GM12878 (cell line): ENCODE results near the gene FXYD7. TPM values are rescaled to one million over a fixed set of nuclear protein-coding genes. Genes with fewer than 3 reads are reported as not detected.

Source experiments
- ATAC-seq: fragments of 200-7000 bp; cut with Tn5 transposase; 3 replicates; pipeline ENCODE4 v1.9.1; 2020; ENCODE audit warnings: mild to moderate bottlenecking, moderate library complexity
- BruUV-seq: library from RNA; stranded (reverse); fragments of 400-500 nt; replicated peaks from 2 replicates; lab custom pipeline; 2021; lab: Mats Ljungman, UMichigan
- CTCF ChIA-PET: fragments of 300-600 bp; sonication (Branson Sonifier 250); formaldehyde crosslinking; extraction: SDS; loops from one replicate; lab custom pipeline; 2021; ENCODE audit warnings: inconsistent platforms; lab: Yijun Ruan, JAX
- POLR2A ChIA-PET: fragments of 350-600 bp; formaldehyde crosslinking; extraction: SDS; loops from one replicate; lab custom pipeline; 2021; ENCODE audit warnings: inconsistent platforms; lab: Charles Lee
- RAD21 ChIA-PET: fragments of 300-600 bp; sonication (Branson Sonifier 250); formaldehyde crosslinking; loops from one replicate; lab custom pipeline; 2023; ENCODE audit warnings: antibody characterized with exemption; ENCODE audit not compliant: unreplicated experiment; lab: Charles Lee
- SMC1A ChIA-PET: fragments of 300-600 bp; sonication (Branson Sonifier 250); formaldehyde crosslinking; loops from one replicate; lab custom pipeline; 2023; ENCODE audit not compliant: unreplicated experiment, uncharacterized antibody; lab: Charles Lee
- DNase-seq: peaks from one replicate; pipeline ENCODE4 v3.0.0-alpha.2; 2011; ENCODE audit warnings: low read depth, low spot score
- FAIRE-seq: peaks from 3 replicates; lab custom pipeline; 2011; peaks lifted over from hg19 to GRCh38; lab: Jason Lieb, UNC
- H2AFZ ChIP-seq: 2 replicates; pipeline ENCODE4 v1.6.0; 2011; ENCODE audit warnings: low read depth, low read length, control low read depth; ENCODE audit not compliant: control insufficient read depth
- H3K27ac ChIP-seq: 2 replicates; pipeline ENCODE4 v1.5.1; 2011; ENCODE audit warnings: control low read depth; ENCODE audit not compliant: control insufficient read depth, insufficient read depth
- H3K27me3 ChIP-seq, 2 experiments: replicated peaks in 1 of 2; 2 replicates each; pipeline versions ENCODE4 v1.6.0 to v1.6.1; 2011; ENCODE audit warnings: low read length in 1 of 2; ENCODE audit not compliant: control insufficient read depth in 2 of 2, insufficient read depth in 2 of 2
- H3K36me3 ChIP-seq, 2 experiments: 2 replicates each; pipeline ENCODE4 v1.5.1; 2011; ENCODE audit warnings: low read length in 1 of 2; ENCODE audit not compliant: control insufficient read depth in 2 of 2, insufficient read depth in 2 of 2
- H3K4me1 ChIP-seq: 2 replicates; pipeline ENCODE4 v1.6.1; 2011; ENCODE audit warnings: mild to moderate bottlenecking, low read length, moderate library complexity, mixed read lengths; ENCODE audit not compliant: control insufficient read depth, insufficient read depth
- H3K4me2 ChIP-seq: 2 replicates; pipeline ENCODE4 v1.6.0; 2011; ENCODE audit warnings: control low read depth; ENCODE audit not compliant: control insufficient read depth, insufficient read depth
- H3K4me3 ChIP-seq: fragments of 200-600 bp; sonication (generic); 2 replicates; pipeline ENCODE4 v1.5.1; 2016
- H3K79me2 ChIP-seq: 2 replicates; pipeline ENCODE4 v1.6.0; 2011; ENCODE audit warnings: low read length; ENCODE audit not compliant: control insufficient read depth, insufficient read depth
- H3K9ac ChIP-seq: 2 replicates; pipeline ENCODE4 v1.8.0; 2011; ENCODE audit warnings: low read length, control low read depth, mixed read lengths; ENCODE audit not compliant: control insufficient read depth, insufficient read depth
- H3K9me3 ChIP-seq: replicated peaks from 3 replicates; pipeline ENCODE4 v1.5.1; 2011; ENCODE audit warnings: mild to moderate bottlenecking, low read length; ENCODE audit not compliant: control insufficient read depth, insufficient read depth
- H4K20me1 ChIP-seq: 2 replicates; pipeline ENCODE4 v1.6.0; 2011; ENCODE audit not compliant: control insufficient read depth, insufficient read depth
- BHLHE40 ChIP-seq, 2 experiments: fragments of 450-650 bp in 1 of 2; IDR thresholded peaks; 2 replicates each; pipeline ENCODE4 v1.6.1; 2011 to 2017; ENCODE audit warnings: low read depth in 2 of 2, borderline replicate concordance in 1 of 2, improper control_type of control experiment in 1 of 2, low read length in 1 of 2, mild to moderate bottlenecking in 1 of 2
- BRCA1 ChIP-seq: IDR thresholded peaks from 2 replicates; pipeline ENCODE4 v1.6.1; 2011; ENCODE audit warnings: low read depth, low read length, improper control_type of control experiment
- CHD1 ChIP-seq: IDR thresholded peaks from 2 replicates; pipeline ENCODE4 v1.6.1; 2012; ENCODE audit warnings: low read depth, low read length, improper control_type of control experiment
- CREM ChIP-seq: IDR thresholded peaks from 2 replicates; pipeline ENCODE4 v1.6.1; 2014; ENCODE audit warnings: antibody characterized with exemption, low read depth
- HCFC1 ChIP-seq: fragments of 150-350 bp; IDR thresholded peaks from 2 replicates; pipeline ENCODE4 v1.6.1; 2014; ENCODE audit warnings: low read length
- RCOR1 ChIP-seq: conservative IDR thresholded peaks from 2 replicates; pipeline ENCODE4 v1.6.1; 2012; ENCODE audit warnings: low read depth, low read length, improper control_type of control experiment
- SMARCA5 ChIP-seq: fragments of 450-650 bp; IDR thresholded peaks from 2 replicates; pipeline ENCODE4 v1.6.1; 2017; ENCODE audit warnings: mild to moderate bottlenecking
- YY1 ChIP-seq: IDR thresholded peaks from 2 replicates; pipeline ENCODE4 v1.6.1; 2011; ENCODE audit warnings: low read depth, mild to moderate bottlenecking, low read length
- ZNF207 ChIP-seq: fragments of 450-650 bp; IDR thresholded peaks from 2 replicates; pipeline ENCODE4 v1.6.1; 2014; ENCODE audit warnings: antibody characterized with exemption, mild to moderate bottlenecking, borderline replicate concordance
- ZNF622 ChIP-seq: fragments of 450-650 bp; IDR thresholded peaks from 2 replicates; pipeline ENCODE4 v1.6.1; 2017; ENCODE audit warnings: mild to moderate bottlenecking, inconsistent platforms
- WGBS: methylation state at CpG from one replicate; pipeline ENCODE4 v1.1.6; 2016; ENCODE audit warnings: low lambda C conversion rate; ENCODE audit not compliant: insufficient replicate concordance, insufficient coverage; ENCODE audit errors: missing lambda C conversion rate; 5-methylcytosine and 5-hydroxymethylcytosine counted together
- in situ Hi-C: fragments of 300-500 bp; cut with MboI; formaldehyde crosslinking; loops from 9 replicates; pipeline ENCODE4 v1.14.3; 2018; ENCODE audit warnings: mixed read lengths
- intact Hi-C: fragments of 100-400 bp; cut with micrococcal nuclease; formaldehyde crosslinking; loops from one replicate; pipeline ENCODE4 v1.14.2; 2022; ENCODE audit not compliant: unreplicated experiment
- polyA plus RNA-seq, 11 experiments: library from polyadenylated mRNA; depleted of rRNA in 4 of 11; unstranded in 6 of 11; stranded (reverse) in 5 of 11; fragments of >200 nt; fragmentation: Nextera tagmentation in 4 of 11; fragmentation: Illumina TruSeq in 1 of 11; extraction: Ambion mirVana in 4 of 11; extraction: Trizol in 1 of 11; gene quantifications; 1 replicate in 1 of 11; 2 replicates in 10 of 11; pipeline versions ENCODE4 v1.2.1 to v1.2.3, GENCODE V29; 2011 to 2016; ENCODE audit warnings: inconsistent platforms in 2 of 11, missing spikeins in 2 of 11, low read depth in 1 of 11
- total RNA-seq, 4 experiments: library from RNA; depleted of rRNA in 3 of 4; stranded (reverse); fragments of >200 nt in 3 of 4; fragmentation: Illumina TruSeq in 1 of 4; extraction: Trizol in 1 of 4; gene quantifications; 2 replicates each; pipeline versions ENCODE4 v1.2.1 to v1.2.3, GENCODE V29; 2013 to 2021
- TF ChIP-seq, protein P1 (sequence below): fragments of 450-650 bp; IDR thresholded peaks from 2 replicates; pipeline ENCODE4 v1.6.1; 2014; ENCODE audit warnings: mild to moderate bottlenecking
- TF ChIP-seq, protein P2 (sequence below): fragments of 450-650 bp; formaldehyde crosslinking; IDR thresholded peaks from 2 replicates; pipeline ENCODE4 v1.4.0; 2022; ENCODE audit warnings: mild to moderate bottlenecking, moderate library complexity

Gene FXYD7
- total and polyA plus RNA-seq, 10 of the 15 experiments (the other 5 are each of a cell fraction or from before 2014, with no cell fraction given): 0.07 to 0.28 (median 0.12) TPM; not detected in 7

DNA sequence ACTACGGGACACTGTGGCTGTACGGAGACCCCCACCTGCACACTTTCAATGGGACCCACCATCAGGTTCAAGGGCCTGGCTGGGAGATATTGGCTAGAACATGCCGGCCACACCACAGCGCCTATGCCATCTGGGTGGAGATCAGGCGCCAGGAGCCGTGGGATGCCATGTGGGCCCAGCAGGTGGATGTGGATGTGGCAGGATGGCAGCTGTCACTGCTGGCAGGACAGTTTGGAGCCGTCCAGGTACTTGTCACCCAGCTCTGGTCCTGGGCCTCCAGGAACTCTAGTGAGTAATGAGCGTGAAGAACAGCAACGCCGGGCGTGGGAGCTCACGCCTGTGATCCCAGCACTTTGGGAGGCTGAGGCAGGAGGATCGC is 43.2 kb upstream of the FXYD7 start:
- H3K9ac ChIP-seq: no peak overlapping the region
- ATAC-seq: no peak
- H3K4me2 ChIP-seq: no peak overlapping the region
- ChIA-PET CTCF (interaction anchor here (1.4 kb wide), 1 partner anchor 56 kb away, joined by 3 read pairs; no protein-coding TSS in a partner anchor), SMC1A (interaction anchor here (1.6 kb wide), 1 partner anchor 41 kb away, joined by 3 read pairs; no protein-coding TSS in a partner anchor), RAD21 (no interaction called here)
- H4K20me1 ChIP-seq: no peaks in the 10 kb centered on the region
- no peak for FAIRE-seq
- BruUV-seq: no TSS peak
- H3K27me3 ChIP-seq: no peaks in the 10 kb centered on the region; a peak in 1 of 4 replicates
- no peak for DNase-seq
- no peak for TF ChIP-seq HCFC1
- TF ChIP-seq BRCA1: no peak
- TF ChIP-seq CREM: no peak
- TF ChIP-seq, all 136 proteins: peak for 0
- intact Hi-C loops (no loop called here), in situ Hi-C loops (no loop called here)
- Histone ChIP-seq H3K9me3 (no peaks in the 10 kb centered on the region), H3K79me2 (no peaks in the 10 kb centered on the region), H2AFZ (no peak overlapping the region), H3K4me3 (no peak overlapping the region), H3K27ac (no peak overlapping the region), H3K36me3 (no peaks in the 10 kb centered on the region), H3K4me1 (no peaks in the 10 kb centered on the region)
- WGBS: 62% methylated on average over 13 of the region's 13 CpGs
- POLR2A ChIA-PET: no interaction called here

DNA sequence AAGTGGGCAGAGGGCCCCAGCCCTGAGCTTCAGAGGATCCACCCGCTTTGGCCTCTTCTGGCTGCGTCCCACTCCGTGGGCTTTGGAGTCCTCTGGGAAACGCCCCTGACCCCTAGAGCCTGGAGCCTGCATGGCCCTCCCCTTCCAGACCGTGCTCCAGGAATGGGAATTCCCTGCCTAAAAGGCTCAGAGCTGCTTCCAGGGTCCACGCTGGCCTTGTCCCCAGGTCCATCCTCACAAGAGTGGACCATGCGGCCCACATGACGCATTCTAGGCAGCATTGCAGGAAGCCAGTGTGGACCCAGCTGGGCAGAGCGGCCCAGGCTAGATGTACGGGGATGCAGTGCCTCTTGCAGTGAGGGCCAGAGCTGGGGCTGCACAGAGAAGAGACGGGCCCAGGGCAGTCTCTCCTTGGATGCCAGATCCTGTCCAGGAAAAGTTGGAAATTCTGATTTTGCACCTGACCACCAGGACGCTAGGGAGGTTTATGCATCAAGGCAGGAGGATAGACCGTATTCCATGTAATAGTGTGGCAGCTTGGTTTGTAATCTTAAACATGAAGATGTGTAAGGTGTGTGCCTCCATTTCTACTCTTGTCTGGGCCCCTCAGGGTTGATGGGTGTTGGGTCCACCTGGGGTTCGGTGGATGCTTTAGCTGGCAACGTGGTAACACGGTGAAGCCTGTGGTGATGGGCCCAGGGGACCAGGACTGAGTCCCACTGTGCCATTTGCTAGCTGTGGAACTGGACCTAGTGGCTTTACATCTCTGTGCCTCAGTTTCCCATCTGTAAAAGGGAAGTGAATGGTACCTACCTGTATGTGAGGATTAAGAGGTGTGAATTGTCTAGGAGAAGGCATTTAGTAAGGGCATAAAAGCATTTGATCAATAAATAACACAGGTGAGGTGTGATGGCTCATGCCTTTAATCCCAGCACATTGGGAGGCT is 42.2 kb upstream of the FXYD7 start:
- ChIA-PET RAD21 (no interaction called here), POLR2A (no interaction called here)
- H3K9ac ChIP-seq: no peak overlapping the region
- TF ChIP-seq ZNF207 (no peak), CHD1 (no peak), ZNF622 (no peak), SMARCA5 (no peak), RCOR1 (no peak), YY1 (no peak), BHLHE40 (IDR thresholded peaks at IDR 0.05; ENCODE audit: borderline replicate concordance in 1 of 2, low read depth in 2 of 2, low read length in 1 of 2) (no peak)
- TF ChIP-seq, protein P1, sequence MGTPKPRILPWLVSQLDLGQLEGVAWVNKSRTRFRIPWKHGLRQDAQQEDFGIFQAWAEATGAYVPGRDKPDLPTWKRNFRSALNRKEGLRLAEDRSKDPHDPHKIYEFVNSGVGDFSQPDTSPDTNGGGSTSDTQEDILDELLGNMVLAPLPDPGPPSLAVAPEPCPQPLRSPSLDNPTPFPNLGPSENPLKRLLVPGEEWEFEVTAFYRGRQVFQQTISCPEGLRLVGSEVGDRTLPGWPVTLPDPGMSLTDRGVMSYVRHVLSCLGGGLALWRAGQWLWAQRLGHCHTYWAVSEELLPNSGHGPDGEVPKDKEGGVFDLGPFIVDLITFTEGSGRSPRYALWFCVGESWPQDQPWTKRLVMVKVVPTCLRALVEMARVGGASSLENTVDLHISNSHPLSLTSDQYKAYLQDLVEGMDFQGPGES: no peak
- TF ChIP-seq, protein P2, sequence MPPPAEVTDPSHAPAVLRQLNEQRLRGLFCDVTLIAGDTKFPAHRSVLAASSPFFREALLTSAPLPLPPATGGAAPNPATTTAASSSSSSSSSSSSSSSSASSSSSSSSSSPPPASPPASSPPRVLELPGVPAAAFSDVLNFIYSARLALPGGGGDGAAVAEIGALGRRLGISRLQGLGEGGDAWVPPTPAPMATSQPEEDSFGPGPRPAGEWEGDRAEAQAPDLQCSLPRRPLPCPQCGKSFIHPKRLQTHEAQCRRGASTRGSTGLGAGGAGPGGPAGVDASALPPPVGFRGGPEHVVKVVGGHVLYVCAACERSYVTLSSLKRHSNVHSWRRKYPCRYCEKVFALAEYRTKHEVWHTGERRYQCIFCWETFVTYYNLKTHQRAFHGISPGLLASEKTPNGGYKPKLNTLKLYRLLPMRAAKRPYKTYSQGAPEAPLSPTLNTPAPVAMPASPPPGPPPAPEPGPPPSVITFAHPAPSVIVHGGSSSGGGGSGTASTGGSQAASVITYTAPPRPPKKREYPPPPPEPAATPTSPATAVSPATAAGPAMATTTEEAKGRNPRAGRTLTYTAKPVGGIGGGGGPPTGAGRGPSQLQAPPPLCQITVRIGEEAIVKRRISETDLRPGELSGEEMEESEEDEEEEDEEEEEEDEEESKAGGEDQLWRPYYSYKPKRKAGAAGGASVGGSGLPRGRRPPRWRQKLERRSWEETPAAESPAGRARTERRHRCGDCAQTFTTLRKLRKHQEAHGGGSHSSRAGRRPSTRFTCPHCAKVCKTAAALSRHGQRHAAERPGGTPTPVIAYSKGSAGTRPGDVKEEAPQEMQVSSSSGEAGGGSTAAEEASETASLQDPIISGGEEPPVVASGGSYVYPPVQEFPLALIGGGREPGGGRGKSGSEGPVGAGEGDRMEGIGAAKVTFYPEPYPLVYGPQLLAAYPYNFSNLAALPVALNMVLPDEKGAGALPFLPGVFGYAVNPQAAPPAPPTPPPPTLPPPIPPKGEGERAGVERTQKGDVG (CRISPR knock-in tag): no peak

More for the DNA sequence above, 42.2 kb upstream of the FXYD7 start:
- H3K4me2 ChIP-seq: no peak overlapping the region
- 32% methylated on average over 16 of the region's 16 CpGs for WGBS
- intact Hi-C loops (no loop called here), in situ Hi-C loops (no loop called here)
- H3K9me3 ChIP-seq: no peaks in the 10 kb centered on the region; the same call in 2 of the 3 replicates
- DNase-seq (no peak), ATAC-seq (no peak), FAIRE-seq (no peak)
- H4K20me1 ChIP-seq: no peaks in the 10 kb centered on the region
- H3K27me3 ChIP-seq: no peaks in the 10 kb centered on the region; a peak in 1 of 4 replicates
- no TSS peak for BruUV-seq
- H3K4me3 ChIP-seq: no peak overlapping the region
- no peaks in the 10 kb centered on the region for H3K36me3 ChIP-seq
- ChIA-PET CTCF (interaction anchor here (0.8 to 1.4 kb wide), 3 partner anchors 35 to 57 kb away, joined by 3 read pairs; no protein-coding TSS in a partner anchor), SMC1A (interaction anchor here (1.6 kb wide), 1 partner anchor 40 kb away, joined by 3 read pairs; no protein-coding TSS in a partner anchor)
- H3K4me1 ChIP-seq: no peaks in the 10 kb centered on the region
- H3K27ac ChIP-seq: no peak overlapping the region
- H3K79me2 ChIP-seq: no peaks in the 10 kb centered on the region
- H2AFZ ChIP-seq: no peak overlapping the region
